ENCODE measurements around the gene SFTPD.
"Not testable (repeated sequence)": the region's sequence is repeated elsewhere in the genome, so short reads cannot be mapped to it uniquely, and the experiment has no call there.

The SFTPD gene

DNA sequence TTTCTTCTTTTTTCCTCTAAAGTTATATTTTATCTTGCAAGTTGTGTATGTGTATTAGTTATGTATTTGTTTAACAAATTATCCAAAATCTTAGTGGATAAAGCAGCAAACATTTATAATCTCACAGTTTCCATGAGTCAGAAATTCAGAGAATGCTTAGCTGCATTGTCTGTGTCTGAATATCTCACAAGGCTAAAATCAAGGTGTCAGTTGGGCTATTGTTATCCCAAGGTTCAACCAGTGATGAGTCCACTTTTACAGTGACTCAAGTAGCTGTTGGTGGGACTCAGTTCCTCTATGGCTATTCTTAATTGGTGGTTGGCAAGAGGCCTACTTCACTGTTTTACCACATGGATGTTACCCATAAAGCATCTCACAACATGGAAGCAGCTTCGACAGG, 47.3 kb downstream of the SFTPD start:
- not testable (repeated sequence) for H3K36me3 ChIP-seq (ENCODE audit: control insufficient read depth, insufficient read depth, low read length); H3K27ac ChIP-seq (ENCODE audit: insufficient read depth, low read depth, low read length, poor library complexity, severe bottlenecking); H3K9me3 ChIP-seq (ENCODE audit: control insufficient read depth, low read length); H3K4me3 ChIP-seq (ENCODE audit: insufficient read depth, low read depth, low read length); H3K4me1 ChIP-seq (ENCODE audit: control insufficient read depth, insufficient read depth, low read length)
- peaks cover 33% of the 10 kb centered on the region for H3K27me3 ChIP-seq (ENCODE audit: control insufficient read depth, insufficient read depth, low read length, poor library complexity, severe bottlenecking)
- WGBS, 2 experiments: 80% methylated on average over 1 of the region's 1 CpG; no CpG with 5 or more reads in 1 of the 2 experiments

DNA sequence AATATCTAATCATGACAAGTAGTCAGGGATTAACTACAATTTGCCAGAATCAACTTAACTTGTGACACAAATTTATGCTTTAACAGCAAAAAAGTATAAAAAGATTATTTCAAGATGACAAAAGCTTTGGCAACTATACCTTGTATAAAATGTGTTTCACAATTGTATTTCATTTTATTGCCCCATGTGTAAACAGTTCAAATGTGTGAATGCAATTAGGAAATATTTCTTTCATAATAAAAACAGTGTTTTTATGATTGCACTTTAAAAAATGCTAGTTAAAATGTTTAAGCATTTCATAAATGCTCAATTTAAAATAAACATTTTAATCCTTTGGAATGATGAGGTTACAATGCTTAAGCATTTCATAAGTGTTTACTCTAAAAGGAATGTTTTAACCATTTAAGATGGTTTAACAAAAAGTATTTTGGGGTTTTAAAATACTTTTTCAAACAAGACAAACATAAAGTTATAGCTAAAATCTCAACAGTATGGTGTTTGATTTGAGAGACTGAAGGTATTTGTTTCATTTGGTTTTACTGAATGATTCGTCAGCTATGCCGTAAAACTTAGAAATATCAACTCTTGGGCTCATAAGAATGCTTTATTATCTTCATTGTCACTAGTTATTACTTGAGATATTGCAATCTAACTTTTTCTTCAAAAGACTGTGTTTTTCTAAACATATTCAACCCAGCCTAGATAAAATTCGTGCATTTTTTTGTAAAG, 50.1 kb downstream of the SFTPD start:
- no peak overlapping the region for H3K4me3 ChIP-seq (ENCODE audit: insufficient read depth, low read depth, low read length)
- peaks cover 9% of the 10 kb centered on the region for H3K27me3 ChIP-seq (ENCODE audit: control insufficient read depth, insufficient read depth, low read length, poor library complexity, severe bottlenecking)
- H3K36me3 ChIP-seq (ENCODE audit: control insufficient read depth, insufficient read depth, low read length): no peaks in the 10 kb centered on the region
- H3K27ac ChIP-seq (ENCODE audit: insufficient read depth, low read depth, low read length, poor library complexity, severe bottlenecking): no peak overlapping the region
- no peaks in the 10 kb centered on the region for H3K4me1 ChIP-seq (ENCODE audit: control insufficient read depth, insufficient read depth, low read length)
- no peaks in the 10 kb centered on the region for H3K9me3 ChIP-seq (ENCODE audit: control insufficient read depth, low read length)
- 97 to 100% methylated on average over 1 to 3 of the region's 3 CpGs for WGBS, 2 experiments

DNA sequence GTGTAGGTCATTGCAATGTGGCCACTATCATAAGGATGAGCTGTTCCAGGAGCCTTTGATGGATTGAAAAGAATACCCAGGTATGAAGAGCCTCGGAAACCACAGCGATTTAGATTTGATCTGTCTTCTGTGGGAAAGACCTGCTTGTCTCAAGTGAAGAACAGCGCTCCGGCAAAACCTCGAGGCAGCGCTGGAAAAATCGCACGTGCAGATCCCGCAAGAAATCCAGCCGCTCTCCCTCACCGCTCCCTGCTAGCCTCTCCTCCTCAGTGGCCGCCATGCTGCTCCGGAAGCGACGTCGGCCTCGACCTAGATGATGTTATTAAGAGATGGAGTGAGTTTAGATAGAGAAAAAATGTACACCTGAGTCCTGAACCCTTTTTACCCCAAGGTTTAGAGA, 56.0 kb downstream of the SFTPD start:
- not testable (repeated sequence) for H3K4me3 ChIP-seq (ENCODE audit: insufficient read depth, low read depth, low read length); H3K27ac ChIP-seq (ENCODE audit: insufficient read depth, low read depth, low read length, poor library complexity, severe bottlenecking); H3K27me3 ChIP-seq (ENCODE audit: control insufficient read depth, insufficient read depth, low read length, poor library complexity, severe bottlenecking); H3K36me3 ChIP-seq (ENCODE audit: control insufficient read depth, insufficient read depth, low read length); H3K4me1 ChIP-seq (ENCODE audit: control insufficient read depth, insufficient read depth, low read length); H3K9me3 ChIP-seq (ENCODE audit: control insufficient read depth, low read length)
- 91 to 96% methylated on average over 17 of the region's 17 CpGs for WGBS, 2 experiments

DNA sequence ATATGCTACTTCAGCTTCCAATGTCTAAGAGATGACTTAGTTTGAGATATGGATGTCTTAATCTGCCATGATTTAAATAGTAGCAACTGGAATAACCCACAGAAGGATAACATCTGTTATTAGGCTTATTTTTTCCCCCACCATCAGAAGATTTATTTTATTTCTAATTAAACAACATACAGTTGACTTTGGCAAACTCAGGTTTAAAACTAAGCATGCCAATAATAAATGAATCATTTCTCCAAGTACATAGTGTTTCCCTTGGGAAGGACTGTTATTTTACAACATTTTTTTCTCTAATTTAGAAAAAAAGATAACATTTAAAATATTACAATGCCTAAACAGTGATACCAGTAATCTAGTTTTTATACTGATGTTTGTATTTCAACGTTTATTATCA, 58.4 kb downstream of the SFTPD start:
- WGBS, 2 experiments: no CpG with 5 or more reads among the region's 1 CpG
- no peaks in the 10 kb centered on the region for H3K36me3 ChIP-seq (ENCODE audit: control insufficient read depth, insufficient read depth, low read length)
- no peak overlapping the region for H3K4me3 ChIP-seq (ENCODE audit: insufficient read depth, low read depth, low read length)
- H3K9me3 ChIP-seq (ENCODE audit: control insufficient read depth, low read length): no peaks in the 10 kb centered on the region
- no peaks in the 10 kb centered on the region for H3K4me1 ChIP-seq (ENCODE audit: control insufficient read depth, insufficient read depth, low read length)
- H3K27ac ChIP-seq (ENCODE audit: insufficient read depth, low read depth, low read length, poor library complexity, severe bottlenecking): no peak overlapping the region
- H3K27me3 ChIP-seq (ENCODE audit: control insufficient read depth, insufficient read depth, low read length, poor library complexity, severe bottlenecking): no peaks in the 10 kb centered on the region

DNA sequence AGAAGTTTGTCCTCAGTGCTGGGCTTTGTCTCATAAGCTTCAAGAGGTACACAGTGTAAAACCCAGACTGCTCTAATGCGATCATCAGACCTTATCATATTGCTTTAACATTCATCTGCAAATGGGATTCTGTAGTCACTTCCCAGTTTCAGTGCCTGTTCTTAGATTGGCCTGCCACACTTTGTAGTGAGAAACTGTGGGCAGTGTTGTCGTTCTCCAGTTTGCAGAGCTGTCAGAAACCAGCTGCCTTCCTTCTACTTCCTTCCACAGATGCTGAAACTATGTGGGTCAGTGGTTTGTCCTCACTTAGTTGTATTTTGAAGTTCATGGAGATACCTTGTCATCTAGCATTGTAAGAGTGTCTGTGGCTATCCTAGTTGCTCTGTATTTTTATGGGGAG, 59.9 kb downstream of the SFTPD start:
- 72 to 74% methylated on average over 2 of the region's 2 CpGs for WGBS, 2 experiments
- H3K4me1 ChIP-seq (ENCODE audit: control insufficient read depth, insufficient read depth, low read length); H3K27me3 ChIP-seq (ENCODE audit: control insufficient read depth, insufficient read depth, low read length, poor library complexity, severe bottlenecking); H3K9me3 ChIP-seq (ENCODE audit: control insufficient read depth, low read length); H3K4me3 ChIP-seq (ENCODE audit: insufficient read depth, low read depth, low read length); H3K27ac ChIP-seq (ENCODE audit: insufficient read depth, low read depth, low read length, poor library complexity, severe bottlenecking); H3K36me3 ChIP-seq (ENCODE audit: control insufficient read depth, insufficient read depth, low read length): not testable (repeated sequence)

Data from ectodermal cell (in vitro differentiated cells).